ENCODE measurements around the gene HSD17B11. TPM values are rescaled to one million over a fixed set of nuclear protein-coding genes. Genes with fewer than 3 reads are reported as not detected.
"Not testable (repeated sequence)": the region's sequence is repeated elsewhere in the genome, so short reads cannot be mapped to it uniquely, and the experiment has no call there.

The HSD17B11 gene
- total RNA-seq, 2 donors from 2014 or later: 17.0 to 24.1 TPM

- intact Hi-C loops (cut with DNase I): no loop called here
- DNase-seq: no peak
- ATAC-seq: no peak
Observed at GRCh38 chr4:87409420-87409939, 18.5 kb upstream of the HSD17B11 start.

- DNase-seq; ATAC-seq; intact Hi-C loops (cut with DNase I): not testable (repeated sequence)
Observed at GRCh38 chr4:87406902-87407301, 15.9 kb upstream of the HSD17B11 start.

DNA sequence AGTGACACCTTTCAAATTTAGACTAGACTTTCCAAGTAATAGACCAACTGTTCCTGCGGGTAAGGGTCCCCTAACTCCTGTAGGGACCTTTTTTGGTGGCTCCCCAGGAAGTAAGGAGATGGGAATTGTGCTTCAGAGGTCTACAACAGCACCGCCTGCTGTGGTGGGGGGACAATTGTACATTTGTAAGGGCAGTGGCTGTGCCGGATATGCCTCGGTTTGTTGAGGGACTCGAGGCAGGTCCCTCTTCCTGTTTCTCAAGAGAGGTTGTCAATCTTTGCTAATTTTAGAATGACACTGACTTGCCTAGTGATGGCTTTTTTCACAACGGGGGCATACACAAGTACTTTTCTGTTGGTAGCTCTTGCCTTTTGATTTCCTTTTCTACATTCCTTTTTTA lies 15.5 kb upstream of the HSD17B11 start:
- intact Hi-C loops (cut with DNase I): no loop called here

DNA sequence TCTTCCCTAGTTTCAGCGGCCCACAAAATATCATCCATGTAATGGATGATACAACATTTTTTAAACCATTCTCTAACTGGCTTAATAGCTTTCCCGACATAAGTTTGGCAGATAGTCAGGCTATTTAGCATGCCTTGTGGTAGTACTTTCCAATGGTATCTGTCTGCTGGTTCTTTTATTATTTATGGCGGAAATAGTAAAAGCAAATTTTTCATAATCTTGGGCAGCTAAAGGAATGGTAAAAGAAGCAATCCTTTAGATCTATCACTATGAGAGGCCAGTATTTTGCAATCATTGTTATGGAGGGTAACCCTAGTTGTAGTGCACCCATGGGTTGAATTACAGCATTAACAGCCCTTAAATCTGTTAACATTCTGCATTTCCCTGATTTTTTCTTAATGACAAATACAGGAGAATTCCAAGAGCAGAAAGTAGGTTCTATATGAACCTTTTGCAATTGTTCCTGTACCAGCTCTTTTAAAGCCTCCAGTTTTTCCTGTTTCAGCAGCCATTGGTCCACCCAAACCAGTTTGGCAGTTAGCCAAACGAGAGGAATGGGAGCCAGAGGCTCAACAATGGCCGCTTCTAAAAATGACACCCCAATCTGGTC lies 14.3 kb upstream of the HSD17B11 start:
- intact Hi-C loops (cut with DNase I): no loop called here
- ATAC-seq: no peak
- no peak for DNase-seq

More for the DNA sequence above, 15.5 kb upstream of the HSD17B11 start:
- ATAC-seq (no peak), DNase-seq (no peak)

GRCh38 chr4:87403732-87404131 lies 12.7 kb upstream of the HSD17B11 start:
- DNase-seq; ATAC-seq; intact Hi-C loops (cut with DNase I): not testable (repeated sequence)

GRCh38 chr4:87399954-87400353 lies 9.0 kb upstream of the HSD17B11 start:
- intact Hi-C loops (cut with DNase I): no loop called here
- ATAC-seq: no peak
- no peak for DNase-seq

- ATAC-seq: peak; percentile 50 to 53
- intact Hi-C loops (cut with DNase I): no loop called here
- DNase-seq: no peak
Observed at GRCh38 chr4:87399148-87399547, 8.2 kb upstream of the HSD17B11 start.

- DNase-seq; intact Hi-C loops (cut with DNase I); ATAC-seq: not testable (repeated sequence)
Observed at GRCh38 chr4:87395851-87396250, 4.9 kb upstream of the HSD17B11 start.

DNA sequence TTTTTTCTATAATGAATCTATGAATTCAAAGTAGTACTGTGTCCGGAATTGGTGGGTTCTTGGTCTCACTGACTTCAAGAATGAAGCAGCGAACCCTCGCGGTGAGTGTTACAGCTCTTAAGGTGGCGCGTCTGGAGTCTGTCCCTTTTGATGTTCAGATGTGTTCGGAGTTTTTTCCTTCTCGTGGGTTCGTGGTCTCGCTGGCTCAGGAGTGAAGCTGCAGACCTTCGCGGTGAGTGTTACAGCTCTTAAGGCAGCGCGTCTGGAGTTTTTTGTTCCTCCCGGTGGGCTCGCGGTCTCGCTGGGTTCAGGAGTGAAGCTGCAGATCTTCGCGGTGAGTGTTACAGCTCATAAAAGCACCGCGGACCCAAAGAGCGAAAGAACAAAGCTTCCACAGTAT lies 4.1 kb upstream of the HSD17B11 start:
- ATAC-seq; DNase-seq; intact Hi-C loops (cut with DNase I): not testable (repeated sequence)

DNA sequence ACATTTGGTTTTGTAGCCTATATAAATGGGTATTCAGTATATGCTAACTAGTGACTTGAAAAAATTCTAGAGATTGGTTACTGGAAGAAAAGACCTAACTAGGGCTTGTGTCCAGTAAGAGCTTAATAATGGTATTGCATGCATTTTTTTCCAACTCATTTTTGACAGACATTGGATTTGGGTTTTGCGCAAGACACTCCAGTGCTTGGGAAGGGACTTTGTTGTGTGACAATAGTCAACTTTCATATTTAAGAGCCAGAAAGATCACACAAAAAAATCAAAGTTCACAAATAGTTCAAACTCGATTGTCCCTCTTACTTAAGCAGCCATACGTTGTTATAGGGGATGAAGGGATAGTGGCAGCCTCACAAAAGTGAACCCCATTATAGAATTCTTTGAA lies 1.2 kb upstream of the HSD17B11 start:
- ATAC-seq: no peak
- DNase-seq: no peak
- intact Hi-C loops (cut with DNase I): no loop called here

- ATAC-seq (peak; percentile 14 to 50), DNase-seq (no peak)
- intact Hi-C loops (cut with DNase I): no loop called here
Observed at GRCh38 chr4:87391576-87392054, 627 bp upstream of the HSD17B11 start.

DNA sequence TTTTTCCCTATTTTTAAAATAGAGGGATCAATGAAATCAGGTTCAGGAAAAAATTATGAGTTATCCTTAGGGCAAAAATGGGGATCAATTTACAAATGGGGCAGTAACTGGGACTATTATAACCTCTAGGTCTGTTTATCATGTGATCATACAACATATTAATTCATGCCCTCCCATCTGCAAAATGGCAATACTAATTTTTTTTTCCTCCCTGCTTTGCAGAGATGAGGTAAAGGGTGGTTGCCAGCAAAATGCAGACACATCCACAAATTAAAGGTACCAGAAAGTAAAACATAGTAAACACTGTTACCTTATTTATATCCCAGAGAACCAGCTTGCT lies 467 bp downstream of the HSD17B11 start:
- intact Hi-C loops (cut with DNase I): no loop called here

DNA sequence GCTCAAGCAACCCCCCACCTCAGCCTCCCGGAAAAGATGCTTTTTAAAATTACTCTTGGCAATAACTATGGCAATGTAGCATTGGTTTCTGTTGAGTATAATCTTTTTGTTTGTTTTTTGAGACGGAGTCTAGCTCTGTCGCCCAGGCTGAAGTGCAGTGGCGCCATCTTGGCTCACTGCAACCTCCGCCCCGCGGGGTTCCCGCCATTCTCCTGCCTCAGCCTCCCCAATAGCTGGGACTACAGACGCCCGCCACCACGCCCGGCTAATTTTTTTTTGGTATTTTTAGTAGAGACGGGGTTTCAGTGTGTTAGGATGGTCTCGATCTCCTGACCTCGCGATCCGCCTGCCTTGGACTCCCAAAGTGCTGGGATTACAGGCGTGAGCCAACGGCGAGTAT lies 933 bp downstream of the HSD17B11 start:
- DNase-seq; intact Hi-C loops (cut with DNase I); ATAC-seq: not testable (repeated sequence)

More for the DNA sequence above, 467 bp downstream of the HSD17B11 start:
- DNase-seq (no peak), ATAC-seq (no peak)

- ATAC-seq: no peak
- intact Hi-C loops (cut with DNase I): no loop called here
- no peak for DNase-seq
Observed at GRCh38 chr4:87388901-87389300, 2.1 kb downstream of the HSD17B11 start.

DNA sequence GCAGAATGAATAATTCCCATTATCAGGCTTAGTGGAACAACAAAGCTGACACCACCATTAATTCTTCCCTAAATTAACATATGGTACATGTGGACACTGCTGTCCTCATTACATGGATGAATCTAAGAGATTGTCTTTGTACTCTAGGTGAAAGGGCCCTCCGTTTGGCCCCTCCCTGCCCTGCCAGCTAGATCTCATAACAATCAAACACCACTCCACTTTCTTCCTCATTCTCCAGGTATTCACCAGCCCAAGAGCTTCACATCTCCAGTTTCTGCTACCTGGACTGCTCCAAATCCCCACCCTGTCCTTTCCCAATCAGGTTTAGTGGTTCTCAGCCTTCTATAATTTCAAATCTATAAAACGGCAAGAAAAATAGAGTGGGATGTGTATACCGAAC lies 3.8 kb downstream of the HSD17B11 start:
- DNase-seq (no peak), ATAC-seq (no peak)
- intact Hi-C loops (cut with DNase I): no loop called here

- DNase-seq; ATAC-seq; intact Hi-C loops (cut with DNase I): not testable (repeated sequence)
Observed at GRCh38 chr4:87384466-87385132, 6.4 kb downstream of the HSD17B11 start.

DNA sequence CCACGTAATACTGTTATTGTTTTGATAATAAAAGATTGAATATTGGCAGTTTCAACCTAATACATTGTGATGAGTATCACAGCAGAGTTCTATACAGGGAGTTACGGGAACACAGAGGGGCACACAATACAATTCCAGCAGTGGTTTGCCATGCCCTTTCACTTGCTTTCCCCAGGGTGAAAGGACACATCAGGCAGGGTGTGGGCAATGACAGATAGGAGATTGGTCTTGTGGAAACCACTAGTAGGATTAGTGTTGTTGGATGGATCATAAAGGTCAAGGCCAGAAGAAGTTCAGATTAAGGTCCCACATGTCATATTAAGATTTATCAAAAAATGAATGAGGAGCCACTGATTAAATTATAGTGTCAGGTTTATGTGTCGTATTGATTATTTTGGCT lies 8.1 kb downstream of the HSD17B11 start:
- intact Hi-C loops (cut with DNase I): no loop called here
- ATAC-seq: no peak
- no peak for DNase-seq

GRCh38 chr4:87382116-87382515 lies 8.9 kb downstream of the HSD17B11 start:
- DNase-seq (no peak), ATAC-seq (no peak)
- intact Hi-C loops (cut with DNase I): no loop called here

- ATAC-seq: no peak
- no peak for DNase-seq
- intact Hi-C loops (cut with DNase I): loop anchor here (5.0 to 10.0 kb wide), 3 partner anchors 87 to 467 kb away; no protein-coding TSS in a partner anchor
Observed at GRCh38 chr4:87377816-87378215, 13.2 kb downstream of the HSD17B11 start.

GRCh38 chr4:87375719-87376291 lies 15.2 kb downstream of the HSD17B11 start:
- intact Hi-C loops (cut with DNase I): loop anchor here (5.0 to 10.0 kb wide), 3 partner anchors 89 to 469 kb away; no protein-coding TSS in a partner anchor
- DNase-seq: peak; percentile 34
- ATAC-seq: peak; percentile 77 to 86

All from left cardiac atrium (tissue), 4 donors.